Spinal cord (tissue), 10 donors: ENCODE measurements around the gene MORN1. TPM values are rescaled to one million over a fixed set of nuclear protein-coding genes. Genes with fewer than 3 reads are reported as not detected.

Experiments
- DNase-seq, 6 donors: peaks; one replicate each; pipeline versions ENCODE4 v3.0.0 to v3.0.0-alpha.2; 2013 to 2015; ENCODE audit warnings: low spot score in 6 of 6, low read depth in 4 of 6
- H3K27ac ChIP-seq: one replicate; pipeline ENCODE4 v1.5.1; 2013; ENCODE audit warnings: low read depth, low read length, control low read depth
- H3K27me3 ChIP-seq: one replicate; pipeline ENCODE4 v1.6.1; 2013; ENCODE audit warnings: low read length; ENCODE audit not compliant: control insufficient read depth, insufficient read depth
- H3K36me3 ChIP-seq: one replicate; pipeline ENCODE4 v1.6.1; 2013; ENCODE audit warnings: low read length; ENCODE audit not compliant: control insufficient read depth, insufficient read depth
- H3K4me1 ChIP-seq: one replicate; pipeline ENCODE4 v1.6.1; 2013; ENCODE audit warnings: low read length; ENCODE audit not compliant: control insufficient read depth, insufficient read depth
- H3K4me3 ChIP-seq: one replicate; pipeline ENCODE4 v1.5.1; 2013; ENCODE audit warnings: low read depth, low read length, control low read depth
- H3K9me3 ChIP-seq: one replicate; pipeline ENCODE4 v1.6.1; 2013; ENCODE audit warnings: low read length; ENCODE audit not compliant: control insufficient read depth, insufficient read depth
- WGBS: methylation state at CpG from one replicate; pipeline ENCODE4 v1.1.5; 2013; ENCODE audit warnings: missing lambda C conversion rate; ENCODE audit not compliant: insufficient coverage; 5-methylcytosine and 5-hydroxymethylcytosine counted together
- polyA plus RNA-seq, 2 donors: library from polyadenylated mRNA; unstranded; fragments of 120-200 nt; gene quantifications; one replicate each; pipeline ENCODE4 v1.2.1, GENCODE V29; 2013; ENCODE audit not compliant: insufficient read length in 2 of 2
- total RNA-seq, 2 donors: library from RNA; depleted of rRNA in 1 of 2; stranded (reverse); fragments of 120-200 nt in 1 of 2; fragments of >200 nt in 1 of 2; gene quantifications; one replicate each; pipeline versions ENCODE4 v1.2.3 to v1.2.4, GENCODE V29; 2013 to 2014
- donor health status: healthy.

MORN1 gene
- total and polyA plus RNA-seq, 4 donors = 8.4 to 17.5 (median 12.8) TPM

GRCh38 chr1:2347896-2348295, 43.5 kb downstream of the MORN1 start:
- no peak for DNase-seq
- H3K27ac ChIP-seq = no peak overlapping the region
- H3K9me3 ChIP-seq = no peaks in the 10 kb centered on the region
- peaks cover 14% of the 10 kb centered on the region for H3K36me3 ChIP-seq
- H3K27me3 ChIP-seq = no peaks in the 10 kb centered on the region
- peaks cover 15% of the 10 kb centered on the region for H3K4me1 ChIP-seq
- H3K4me3 ChIP-seq = no peak overlapping the region
- WGBS = 84% methylated on average over 23 of the region's 23 CpGs

DNA sequence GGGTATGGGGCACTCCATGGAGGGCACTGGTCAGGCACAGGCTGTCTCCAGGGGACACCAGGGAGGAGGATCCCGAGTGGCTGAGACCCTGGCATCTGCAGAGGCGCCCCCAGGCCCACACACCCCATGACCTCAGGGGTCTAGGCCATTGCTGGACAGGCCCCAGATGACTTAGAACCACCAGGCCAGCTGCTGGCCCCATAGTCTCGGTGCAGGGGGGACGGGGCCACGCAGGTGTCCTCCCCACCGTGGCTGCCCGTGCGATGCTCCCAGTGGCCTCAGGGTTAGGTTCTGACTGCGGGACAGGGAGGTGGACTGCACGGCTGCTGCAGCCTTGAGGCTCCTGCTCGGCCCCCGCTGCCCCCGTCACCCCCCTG, 44.0 kb downstream of the MORN1 start:
- Histone ChIP-seq H3K9me3 (no peaks in the 10 kb centered on the region), H3K36me3 (peaks cover 14% of the 10 kb centered on the region), H3K4me3 (no peak overlapping the region), H3K4me1 (peaks cover 17% of the 10 kb centered on the region), H3K27ac (no peak overlapping the region), H3K27me3 (no peaks in the 10 kb centered on the region)
- DNase-seq = no peak
- 96% methylated on average over 9 of the region's 13 CpGs for WGBS

DNA sequence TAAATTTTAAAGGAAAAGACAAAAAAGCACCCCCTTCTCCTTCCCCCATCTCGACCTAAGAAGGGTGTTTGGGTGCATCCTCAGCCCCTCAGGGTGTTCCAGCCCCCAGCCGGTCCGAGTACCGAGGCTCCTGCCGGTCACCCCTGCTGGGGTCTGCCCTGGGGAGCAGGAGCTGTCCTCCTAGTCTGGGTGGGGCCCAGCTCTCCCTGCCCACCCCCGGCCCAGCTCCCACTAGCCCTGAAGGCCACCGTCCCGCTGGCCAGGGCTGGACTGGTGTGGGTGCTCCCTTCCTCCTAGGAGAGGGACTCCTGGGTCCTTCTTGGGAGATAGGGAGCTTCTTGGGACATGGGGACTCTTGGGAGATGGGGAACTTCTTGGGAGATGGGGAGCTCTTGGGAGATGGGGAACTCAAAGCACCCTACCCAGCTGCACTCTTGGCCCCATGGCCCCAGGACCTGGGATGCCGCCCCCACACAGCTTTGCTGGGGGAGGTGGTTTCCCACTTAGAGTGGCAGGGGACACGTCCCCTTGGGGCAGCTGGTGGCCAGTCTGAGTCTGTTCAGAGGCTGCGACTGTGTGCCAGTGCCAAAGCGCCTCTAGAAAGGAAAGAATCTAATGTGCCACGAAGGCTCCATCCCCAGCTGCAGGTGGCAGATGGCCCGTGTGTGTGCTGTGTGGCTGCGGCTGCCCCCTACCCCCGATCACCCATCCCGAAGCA, 44.5 kb downstream of the MORN1 start:
- no peaks in the 10 kb centered on the region for H3K27me3 ChIP-seq
- 83% methylated on average over 13 of the region's 17 CpGs for WGBS
- H3K27ac ChIP-seq = no peak overlapping the region
- no peak for DNase-seq
- H3K36me3 ChIP-seq = peaks cover 14% of the 10 kb centered on the region
- H3K4me1 ChIP-seq = peaks cover 22% of the 10 kb centered on the region
- no peaks in the 10 kb centered on the region for H3K9me3 ChIP-seq
- no peak overlapping the region for H3K4me3 ChIP-seq

DNA sequence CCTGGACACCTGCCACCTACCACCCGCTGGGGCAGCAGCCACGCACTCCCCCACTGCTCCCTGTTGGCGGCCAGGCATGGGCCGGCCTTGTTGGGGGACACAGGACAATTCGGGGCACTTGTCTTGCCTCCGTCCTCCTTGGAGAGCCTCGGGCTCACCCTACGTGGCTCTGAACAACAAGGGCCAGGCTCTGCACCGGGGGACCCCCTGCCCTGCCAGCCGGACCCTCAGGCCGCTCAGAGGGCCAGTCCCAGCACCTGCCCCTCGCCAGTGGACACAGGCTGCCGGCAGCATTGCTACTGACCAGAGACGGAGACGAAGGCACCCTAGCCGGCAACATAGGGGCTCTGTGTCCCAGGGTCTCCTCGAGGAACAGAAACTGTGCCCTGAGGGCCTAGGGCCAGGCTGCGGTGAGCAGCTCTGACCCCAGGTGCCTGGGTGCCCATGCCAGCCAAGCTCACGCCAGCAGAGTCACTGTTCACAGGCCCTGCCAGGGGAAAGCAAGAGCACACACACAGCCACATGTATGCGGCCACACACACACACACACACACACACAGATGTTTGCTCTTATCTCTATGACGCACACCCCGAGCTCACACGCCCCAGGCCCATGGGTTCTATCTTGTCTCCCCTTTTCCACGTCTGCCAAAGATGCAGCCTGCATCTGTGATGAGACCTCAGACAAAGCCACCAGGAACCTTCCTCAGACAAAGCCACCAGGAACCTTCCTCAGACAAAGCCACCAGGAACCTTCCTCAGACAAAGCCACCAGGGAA, 45.9 kb downstream of the MORN1 start:
- H3K27me3 ChIP-seq = no peaks in the 10 kb centered on the region
- no peaks in the 10 kb centered on the region for H3K9me3 ChIP-seq
- no peak overlapping the region for H3K27ac ChIP-seq
- WGBS = 91% methylated on average over 24 of the region's 24 CpGs
- peaks cover 24% of the 10 kb centered on the region for H3K4me1 ChIP-seq
- no peak overlapping the region for H3K4me3 ChIP-seq
- H3K36me3 ChIP-seq = peaks cover 14% of the 10 kb centered on the region
- no peak for DNase-seq

DNA sequence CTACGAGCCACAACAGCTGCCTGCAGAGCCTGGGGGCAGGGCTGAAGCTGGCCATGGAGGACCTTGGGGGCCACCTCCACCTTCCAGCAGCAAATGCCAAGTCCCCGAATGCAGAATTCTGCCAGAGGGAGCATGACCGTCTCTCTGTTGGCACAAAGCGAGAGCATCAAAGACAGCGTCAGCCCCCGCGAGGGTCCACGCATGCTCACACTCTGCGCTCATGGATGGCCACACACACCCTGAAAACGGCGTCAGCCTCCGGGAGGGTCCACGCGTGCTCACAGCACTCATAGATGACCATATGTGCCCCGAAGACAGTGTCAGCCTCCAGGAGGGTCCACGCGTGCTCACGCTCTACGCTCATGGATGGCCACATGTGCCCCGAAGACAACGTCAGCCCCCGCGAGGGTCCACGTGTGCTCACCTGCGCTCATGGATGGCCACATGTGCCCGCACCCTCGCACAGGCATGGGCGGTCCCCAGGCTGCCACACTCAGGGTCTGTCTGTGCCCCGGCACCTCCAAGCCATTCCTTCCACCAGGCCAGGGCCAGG, 46.5 kb downstream of the MORN1 start:
- Histone ChIP-seq H3K4me3 (no peak overlapping the region), H3K27me3 (no peaks in the 10 kb centered on the region), H3K27ac (no peak overlapping the region), H3K36me3 (peaks cover 14% of the 10 kb centered on the region), H3K9me3 (no peaks in the 10 kb centered on the region), H3K4me1 (peaks cover 24% of the 10 kb centered on the region)
- 88% methylated on average over 29 of the region's 29 CpGs for WGBS
- DNase-seq = no peak

DNA sequence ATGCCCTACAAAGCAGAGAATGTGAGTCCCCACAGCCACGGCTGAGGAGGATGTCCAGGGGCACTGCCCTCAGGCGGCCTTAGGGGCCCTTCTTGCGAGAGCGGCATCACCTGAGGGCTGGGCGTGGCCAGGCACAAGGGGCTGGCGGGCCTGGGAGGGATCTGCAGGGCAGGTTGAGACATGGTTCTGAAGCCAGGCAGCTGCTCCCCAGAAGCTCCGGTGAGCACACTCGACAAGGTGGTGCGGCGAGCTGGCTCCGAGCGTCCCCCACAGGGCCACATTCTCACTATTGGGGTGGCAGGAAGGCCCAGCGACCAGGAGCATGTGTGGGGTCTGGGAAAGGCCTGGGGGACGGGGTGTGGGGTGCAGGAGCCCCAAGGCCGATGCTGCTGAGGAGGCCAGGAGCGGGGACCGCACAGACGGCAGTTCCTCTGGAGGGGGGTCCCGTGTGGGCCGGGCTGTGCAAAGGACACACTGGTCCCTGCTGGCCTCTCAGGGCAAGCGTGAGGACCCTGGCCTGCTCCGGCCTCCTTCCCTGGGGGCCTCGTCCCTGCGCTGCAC, 47.2 kb downstream of the MORN1 start:
- 88% methylated on average over 23 of the region's 24 CpGs for WGBS
- Histone ChIP-seq H3K36me3 (peaks cover 14% of the 10 kb centered on the region), H3K27me3 (no peaks in the 10 kb centered on the region), H3K4me1 (peaks cover 23% of the 10 kb centered on the region), H3K27ac (no peak overlapping the region), H3K4me3 (no peak overlapping the region), H3K9me3 (no peaks in the 10 kb centered on the region)
- no peak for DNase-seq

DNA sequence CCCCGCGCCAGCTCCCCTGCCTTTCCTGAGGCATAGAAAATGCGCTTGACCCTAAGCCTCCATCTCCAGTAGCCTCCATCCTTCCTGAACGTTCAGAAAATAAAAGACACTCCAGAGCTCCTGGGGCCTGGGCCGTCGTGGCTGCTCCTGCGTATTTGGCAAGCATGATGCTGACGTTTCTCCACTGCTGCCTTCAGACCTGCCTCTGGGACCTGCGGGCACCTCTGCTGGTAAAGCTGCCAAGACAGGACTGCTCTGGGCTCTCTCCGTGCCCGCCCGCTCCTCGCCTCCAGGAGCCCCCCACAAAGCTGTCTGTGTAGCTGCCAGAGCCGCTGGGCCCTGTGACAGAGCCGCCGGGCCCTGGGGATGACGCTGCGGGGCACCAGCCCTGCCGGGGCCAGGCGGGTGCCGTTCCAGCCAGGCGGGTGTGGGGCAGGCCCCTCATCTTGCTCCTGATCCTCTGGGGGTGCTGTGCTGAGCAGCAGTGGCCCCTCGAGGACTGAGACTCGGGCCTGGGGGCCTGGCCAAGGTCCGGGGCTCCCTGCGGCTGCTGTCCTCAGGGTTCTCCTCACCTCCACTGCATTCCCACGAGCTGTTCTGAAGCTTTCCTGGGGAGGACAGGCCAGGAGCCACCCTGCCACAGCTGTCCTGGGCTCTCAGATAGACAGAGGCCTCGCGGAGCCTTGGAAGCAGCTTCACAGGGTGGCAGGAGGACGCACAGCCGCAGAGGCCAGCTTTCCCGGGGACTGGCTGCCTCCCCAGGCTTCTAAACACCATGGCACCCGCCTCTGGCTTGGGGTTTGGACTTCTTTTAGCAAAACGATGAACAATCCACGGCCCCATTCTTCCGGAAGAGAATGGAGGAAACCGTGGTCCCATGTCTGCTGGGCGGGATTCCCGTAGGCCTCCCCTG, 48.1 kb downstream of the MORN1 start:
- Histone ChIP-seq H3K9me3 (no peaks in the 10 kb centered on the region), H3K27ac (no peak overlapping the region), H3K4me1 (peaks cover 17% of the 10 kb centered on the region), H3K36me3 (peaks cover 14% of the 10 kb centered on the region), H3K27me3 (no peaks in the 10 kb centered on the region), H3K4me3 (no peak overlapping the region)
- DNase-seq = peak in 1 of 6 donors; percentile 60
- 70% methylated on average over 37 of the region's 39 CpGs for WGBS

DNA sequence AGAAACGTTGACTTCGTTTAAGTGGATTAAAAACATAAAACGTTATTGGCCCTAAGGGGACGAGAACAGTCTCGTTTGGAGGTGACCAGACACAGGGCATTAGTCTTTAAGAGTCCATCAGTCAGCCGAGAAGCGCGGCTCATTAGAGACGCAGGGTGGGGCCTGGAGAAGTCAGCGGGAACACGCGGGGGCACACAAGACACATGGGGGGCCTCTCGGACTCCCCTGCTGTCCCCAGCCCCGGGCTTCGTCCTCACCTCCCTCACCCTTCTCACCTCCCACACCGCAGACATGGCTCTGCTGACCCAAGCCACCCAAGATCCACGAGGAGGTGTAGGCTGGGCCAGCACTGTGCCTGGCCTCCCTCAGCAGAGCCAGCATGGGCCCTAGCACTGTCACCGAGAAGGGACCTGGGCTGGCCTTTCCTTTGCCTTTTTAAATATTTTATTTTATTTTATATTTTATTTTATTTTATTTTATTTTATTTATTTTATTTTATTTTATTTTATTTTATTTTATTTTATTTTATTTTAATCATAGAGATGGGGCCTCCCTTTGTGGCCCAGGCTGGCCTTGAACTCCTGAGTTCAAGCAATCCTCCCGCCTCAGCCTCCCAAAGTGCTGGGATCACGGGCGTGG, 48.9 kb downstream of the MORN1 start:
- no peak overlapping the region for H3K27ac ChIP-seq
- no peaks in the 10 kb centered on the region for H3K27me3 ChIP-seq
- DNase-seq = peak in 1 of 6 donors; percentile 44
- H3K9me3 ChIP-seq = no peaks in the 10 kb centered on the region
- 69% methylated on average over 20 of the region's 21 CpGs for WGBS
- no peak overlapping the region for H3K4me3 ChIP-seq
- H3K36me3 ChIP-seq = peaks cover 12% of the 10 kb centered on the region
- peaks cover 17% of the 10 kb centered on the region for H3K4me1 ChIP-seq
